ENCODE results near the gene SGTA.

SGTA gene

GRCh38 chr19:2731181-2731995 lies 51.7 kb downstream of the SGTA start:
- no peak for TF ChIP-seq CTCF (IDR thresholded peaks at IDR 0.05; ENCODE audit: low read depth, low read length, missing control alignments)
- no peak overlapping the region for H3K4me3 ChIP-seq (ENCODE audit: low read depth, low read length)
- no peak for DNase-seq (ENCODE audit: low read depth)

- no peak overlapping the region for H3K4me3 ChIP-seq (ENCODE audit: low read depth, low read length)
- TF ChIP-seq CTCF (IDR thresholded peaks at IDR 0.05; ENCODE audit: low read depth, low read length, missing control alignments) = no peak
- DNase-seq (ENCODE audit: low read depth) = no peak
These were observed 52.9 kb downstream of the SGTA start for GRCh38 chr19:2729943-2730818.

GRCh38 chr19:2728783-2729387 lies 54.2 kb downstream of the SGTA start:
- TF ChIP-seq CTCF (IDR thresholded peaks at IDR 0.05; ENCODE audit: low read depth, low read length, missing control alignments) = no peak
- no peak overlapping the region for H3K4me3 ChIP-seq (ENCODE audit: low read depth, low read length)
- DNase-seq (ENCODE audit: low read depth) = no peak

GRCh38 chr19:2727640-2727944 lies 55.5 kb downstream of the SGTA start:
- no peak for TF ChIP-seq CTCF (IDR thresholded peaks at IDR 0.05; ENCODE audit: low read depth, low read length, missing control alignments)
- DNase-seq (ENCODE audit: low read depth) = no peak

GRCh38 chr19:2726904-2727639 lies 56.0 kb downstream of the SGTA start:
- no peak overlapping the region for H3K4me3 ChIP-seq (ENCODE audit: low read depth, low read length)
- no peak for DNase-seq (ENCODE audit: low read depth)
- TF ChIP-seq CTCF (IDR thresholded peaks at IDR 0.05; ENCODE audit: low read depth, low read length, missing control alignments) = no peak

More at GRCh38 chr19:2727640-2727944, 55.5 kb downstream of the SGTA start:
- H3K4me3 ChIP-seq (ENCODE audit: low read depth, low read length) = no peak overlapping the region

GRCh38 chr19:2726160-2726855 lies 56.8 kb downstream of the SGTA start:
- no peak overlapping the region for H3K4me3 ChIP-seq (ENCODE audit: low read depth, low read length)
- TF ChIP-seq CTCF (IDR thresholded peaks at IDR 0.05; ENCODE audit: low read depth, low read length, missing control alignments) = no peak
- DNase-seq (ENCODE audit: low read depth) = no peak

All from GM12864 (cell line).